Myometrial cell (primary cell): ENCODE results near the gene RELT. TPM values are rescaled to one million over a fixed set of nuclear protein-coding genes. Genes with fewer than 3 reads are reported as not detected.

Experiments used
- total RNA-seq: library from RNA; depleted of rRNA; stranded (reverse); fragments of >200 nt; gene quantifications from 2 replicates; pipeline ENCODE4 v1.2.3, GENCODE V29; 2015

The RELT gene
- 3.2 and 4.1 TPM in 2 replicates for total RNA-seq

GRCh38 chr11:73376160-73376802, at the start of gene RELT:
TSS of gene RELT (plus strand) at chr11:73376399. CDS start at chr11:73389137, 12,738 bp downstream.

Other genes with a start within 250 kb of the RELT start
- 5.8 and 10.8 TPM in 2 replicates for gene FCHSD2, start 234.1 kb upstream of the RELT start, total RNA-seq
- gene P2RY2, start 158.1 kb upstream of the RELT start, total RNA-seq = not detected in 2 replicates
- not detected in 2 replicates for gene P2RY6, start 104.1 kb upstream of the RELT start, total RNA-seq
- 26.5 and 31.0 TPM in 2 replicates for gene ARHGEF17, start 68.1 kb upstream of the RELT start, total RNA-seq
- gene FAM168A, start 221.7 kb downstream of the RELT start, total RNA-seq = 14.1 and 16.3 TPM in 2 replicates